HG03135 (cell line): Measurements from ENCODE around the gene PDIA3.
"Not testable (repeated sequence)": the region's sequence is repeated elsewhere in the genome, so short reads cannot be mapped to it uniquely, and the experiment has no call there.

Source experiments
- ATAC-seq: cut with Tn5 transposase; IDR thresholded peaks from one replicate; pipeline ENCODE4 v1.9.1; 2021; ENCODE audit warnings: mild to moderate bottlenecking, moderate library complexity; ENCODE audit not compliant: unreplicated experiment

The PDIA3 gene

DNA sequence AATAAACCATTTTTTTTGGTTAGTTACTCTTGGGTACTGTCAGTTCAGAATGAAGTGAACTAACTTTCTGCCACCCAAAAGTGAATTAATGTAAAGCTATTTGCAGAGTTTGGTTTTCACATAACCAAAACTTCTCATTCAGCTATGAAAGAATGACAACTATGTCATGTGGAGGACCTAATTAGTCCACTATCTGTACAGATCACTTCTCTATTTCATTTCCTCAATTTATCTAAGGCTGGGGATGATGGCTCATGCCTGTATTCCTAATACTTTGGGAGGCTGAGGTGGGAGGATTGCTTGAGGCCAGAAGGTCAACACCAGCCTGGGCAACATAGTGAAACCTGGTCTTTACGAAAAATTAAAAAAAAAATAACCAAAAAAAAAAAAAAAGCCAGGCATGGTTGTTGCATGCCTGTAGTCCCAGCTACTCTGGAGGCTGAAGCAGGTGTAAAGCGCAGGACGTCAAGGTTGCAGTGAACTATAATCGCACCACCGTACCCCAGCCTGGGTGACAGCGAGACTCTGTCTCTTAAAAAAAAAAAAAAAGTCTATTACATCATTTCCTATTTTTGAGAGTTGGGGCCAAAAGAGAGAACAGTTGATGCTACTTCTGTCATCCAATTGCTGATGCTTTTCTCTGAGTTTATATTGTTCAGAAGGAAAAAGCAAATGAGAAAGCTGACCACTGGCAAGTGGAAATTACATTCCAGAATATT lies 62.9 kb downstream of the PDIA3 start:
- no peak for ATAC-seq

DNA sequence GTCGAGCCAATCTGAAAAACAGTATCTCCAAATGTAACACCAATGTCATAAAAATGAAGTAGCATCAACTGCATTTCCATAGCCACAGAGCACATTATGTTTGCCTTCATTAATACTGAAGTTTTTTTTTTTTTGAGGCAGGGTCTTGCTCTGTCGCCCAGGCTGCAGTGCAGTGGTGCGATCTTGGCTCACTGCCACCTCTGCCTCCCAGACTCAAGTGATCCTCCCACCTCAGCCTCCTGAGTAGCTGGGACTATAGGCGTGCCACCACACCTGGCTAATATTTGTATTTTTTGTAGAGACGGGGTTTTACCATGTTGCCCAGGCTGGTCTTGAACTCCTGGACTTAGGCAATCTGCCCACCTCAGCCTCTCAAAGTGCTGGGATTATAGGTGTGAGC lies 68.8 kb downstream of the PDIA3 start:
- not testable (repeated sequence) for ATAC-seq

DNA sequence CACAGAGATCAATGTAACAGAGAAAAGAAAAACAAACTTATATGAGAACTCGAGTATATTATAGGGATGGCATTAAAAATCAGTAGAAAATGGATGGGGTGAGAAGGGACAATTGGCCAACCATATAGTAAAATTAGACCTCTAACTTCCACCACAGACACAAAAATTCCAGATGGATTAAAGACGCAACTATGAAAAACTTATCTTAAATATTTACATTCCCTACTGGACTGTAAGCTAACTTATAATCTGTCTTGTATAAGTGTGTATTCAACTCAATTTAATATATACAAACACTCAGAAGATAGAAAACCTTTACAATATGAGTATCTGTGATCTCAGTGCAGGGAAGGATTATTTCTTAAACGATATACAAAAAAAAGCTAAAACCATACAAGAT lies 75.3 kb downstream of the PDIA3 start:
- ATAC-seq: no peak
